Loucy (cell line): ENCODE measurements around the gene GRB14.

Experiments used
- H2AFZ ChIP-seq: fragments of 200-600 bp; sonication (generic); 2 replicates; pipeline ENCODE4 v1.6.0; 2016; ENCODE audit warnings: antibody characterized with exemption, mild to moderate bottlenecking, low read length, moderate library complexity
- H3F3A ChIP-seq: fragments of 200-600 bp; 2 replicates; pipeline ENCODE4 v1.6.0; 2016; ENCODE audit warnings: antibody characterized with exemption, low read depth, mild to moderate bottlenecking
- H3K27me3 ChIP-seq: fragments of 200-600 bp; sonication (generic); 2 replicates; pipeline ENCODE4 v1.6.1; 2014; ENCODE audit warnings: low read length, mild to moderate bottlenecking; ENCODE audit not compliant: insufficient read depth, poor library complexity, severe bottlenecking
- H3K36me3 ChIP-seq: fragments of 200-600 bp; sonication (generic); 2 replicates; pipeline ENCODE4 v1.6.1; 2016; ENCODE audit warnings: low read length; ENCODE audit not compliant: insufficient read depth
- H3K4me1 ChIP-seq: fragments of 200-600 bp; sonication (generic); 2 replicates; pipeline ENCODE4 v1.5.1; 2014; ENCODE audit warnings: low read length, mild to moderate bottlenecking; ENCODE audit not compliant: insufficient read depth, poor library complexity, severe bottlenecking
- H3K4me2 ChIP-seq: fragments of 200-600 bp; sonication (generic); 2 replicates; pipeline ENCODE4 v1.6.0; 2014; ENCODE audit warnings: antibody characterized with exemption, low read length, low read depth, mild to moderate bottlenecking; ENCODE audit not compliant: poor library complexity, severe bottlenecking
- H3K4me3 ChIP-seq: fragments of 200-600 bp; sonication (generic); 2 replicates; pipeline ENCODE4 v1.5.1; 2014; ENCODE audit warnings: low read length, mild to moderate bottlenecking, mixed read lengths; ENCODE audit not compliant: poor library complexity, severe bottlenecking
- H3K79me2 ChIP-seq: fragments of 200-600 bp; sonication (generic); 2 replicates; pipeline ENCODE4 v1.6.1; 2014; ENCODE audit warnings: low read length; ENCODE audit not compliant: insufficient read depth
- H3K9ac ChIP-seq: fragments of 200-600 bp; sonication (generic); 2 replicates; pipeline ENCODE4 v1.6.0; 2014; ENCODE audit warnings: mild to moderate bottlenecking, low read depth, low read length, moderate library complexity; ENCODE audit not compliant: poor library complexity, severe bottlenecking
- H3K9me2 ChIP-seq: fragments of 200-600 bp; sonication (generic); replicated peaks from 2 replicates; pipeline ENCODE4 v1.6.1; 2016; ENCODE audit warnings: low read depth, low read length, mixed read lengths
- H3K9me3 ChIP-seq: fragments of 200-600 bp; sonication (generic); 2 replicates; pipeline ENCODE4 v1.6.1; 2014; ENCODE audit warnings: mild to moderate bottlenecking, antibody characterized with exemption, low read length, low read depth; ENCODE audit not compliant: insufficient read depth
- H4K20me1 ChIP-seq: fragments of 200-600 bp; sonication (generic); 2 replicates; pipeline ENCODE4 v1.6.0; 2014; ENCODE audit warnings: antibody characterized with exemption, low read length, mild to moderate bottlenecking; ENCODE audit not compliant: insufficient read depth, poor library complexity, severe bottlenecking
- EZH2phosphoT487 ChIP-seq: fragments of 200-600 bp; IDR thresholded peaks from 2 replicates; pipeline ENCODE4 v1.6.1; 2018; ENCODE audit warnings: antibody characterized with exemption, mild to moderate bottlenecking, moderate library complexity, borderline replicate concordance
- TF ChIP-seq, protein P1 (sequence below): fragments of 200-600 bp; sonication (generic); conservative IDR thresholded peaks from 2 replicates; pipeline ENCODE4 v1.5.1; 2014; ENCODE audit warnings: mild to moderate bottlenecking, antibody characterized with exemption, low read length

GRB14 gene

DNA sequence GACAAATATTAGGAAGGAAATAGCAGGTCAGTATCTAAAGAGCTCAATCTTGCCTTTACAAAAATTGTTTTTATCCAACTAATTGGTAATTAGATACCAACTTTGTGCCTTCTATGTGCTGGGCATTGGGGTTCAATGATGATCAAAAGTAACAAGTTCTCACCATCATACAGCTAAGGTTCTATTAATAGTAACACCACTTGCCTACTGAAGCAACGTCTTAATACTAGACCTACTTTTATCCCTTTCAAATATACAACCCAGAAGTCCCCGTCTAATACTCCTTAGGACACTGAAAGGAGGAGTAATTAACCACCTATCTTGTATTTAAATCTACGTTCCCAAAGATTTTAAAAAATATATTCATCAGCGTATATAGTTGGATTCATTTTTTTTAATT, 59.3 kb downstream of the GRB14 start:
- H3K36me3 ChIP-seq: no peaks in the 10 kb centered on the region
- no peak overlapping the region for H3K4me3 ChIP-seq
- H4K20me1 ChIP-seq: no peaks in the 10 kb centered on the region
- no peak for TF ChIP-seq EZH2phosphoT487
- TF ChIP-seq, protein P1, sequence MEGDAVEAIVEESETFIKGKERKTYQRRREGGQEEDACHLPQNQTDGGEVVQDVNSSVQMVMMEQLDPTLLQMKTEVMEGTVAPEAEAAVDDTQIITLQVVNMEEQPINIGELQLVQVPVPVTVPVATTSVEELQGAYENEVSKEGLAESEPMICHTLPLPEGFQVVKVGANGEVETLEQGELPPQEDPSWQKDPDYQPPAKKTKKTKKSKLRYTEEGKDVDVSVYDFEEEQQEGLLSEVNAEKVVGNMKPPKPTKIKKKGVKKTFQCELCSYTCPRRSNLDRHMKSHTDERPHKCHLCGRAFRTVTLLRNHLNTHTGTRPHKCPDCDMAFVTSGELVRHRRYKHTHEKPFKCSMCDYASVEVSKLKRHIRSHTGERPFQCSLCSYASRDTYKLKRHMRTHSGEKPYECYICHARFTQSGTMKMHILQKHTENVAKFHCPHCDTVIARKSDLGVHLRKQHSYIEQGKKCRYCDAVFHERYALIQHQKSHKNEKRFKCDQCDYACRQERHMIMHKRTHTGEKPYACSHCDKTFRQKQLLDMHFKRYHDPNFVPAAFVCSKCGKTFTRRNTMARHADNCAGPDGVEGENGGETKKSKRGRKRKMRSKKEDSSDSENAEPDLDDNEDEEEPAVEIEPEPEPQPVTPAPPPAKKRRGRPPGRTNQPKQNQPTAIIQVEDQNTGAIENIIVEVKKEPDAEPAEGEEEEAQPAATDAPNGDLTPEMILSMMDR: no peak
- no peaks in the 10 kb centered on the region for H3K27me3 ChIP-seq
- no peaks in the 10 kb centered on the region for H3K9me3 ChIP-seq
- no peaks in the 10 kb centered on the region for H3K9me2 ChIP-seq
- H3K9ac ChIP-seq: no peak overlapping the region
- H2AFZ ChIP-seq: peak overlapping the region; percentile 70
- peaks cover 10% of the 10 kb centered on the region for H3K4me1 ChIP-seq
- no peaks in the 10 kb centered on the region for H3F3A ChIP-seq
- H3K79me2 ChIP-seq: no peaks in the 10 kb centered on the region
- H3K4me2 ChIP-seq: no peak overlapping the region

DNA sequence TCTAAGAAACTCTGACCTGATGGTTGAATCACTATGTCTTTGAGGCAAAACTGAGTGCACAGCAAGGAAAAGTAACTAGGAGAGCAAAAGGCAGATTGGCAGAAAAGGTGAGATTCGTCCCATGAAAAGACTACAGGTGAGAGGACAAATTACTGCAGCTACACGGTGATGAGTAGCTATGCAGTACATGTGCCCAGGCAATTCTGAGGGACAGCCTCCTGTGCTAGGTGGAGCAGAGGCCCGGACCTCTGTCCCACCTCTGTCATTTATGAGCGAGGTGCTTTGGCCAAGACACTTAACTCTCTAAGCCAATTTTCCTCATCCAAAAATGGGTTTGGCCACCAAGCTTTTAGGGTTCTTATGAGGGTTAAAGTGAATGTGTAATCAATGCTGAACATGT, 59.9 kb downstream of the GRB14 start:
- Histone ChIP-seq H3F3A (no peaks in the 10 kb centered on the region), H3K4me1 (peaks cover 10% of the 10 kb centered on the region), H3K36me3 (no peaks in the 10 kb centered on the region), H3K79me2 (no peaks in the 10 kb centered on the region), H4K20me1 (no peaks in the 10 kb centered on the region), H2AFZ (peak overlapping the region; percentile 54), H3K4me2 (no peak overlapping the region), H3K9me3 (no peaks in the 10 kb centered on the region), H3K4me3 (no peak overlapping the region), H3K27me3 (no peaks in the 10 kb centered on the region), H3K9ac (no peak overlapping the region), H3K9me2 (no peaks in the 10 kb centered on the region)
- TF ChIP-seq, protein P1: no peak
- TF ChIP-seq EZH2phosphoT487: no peak

DNA sequence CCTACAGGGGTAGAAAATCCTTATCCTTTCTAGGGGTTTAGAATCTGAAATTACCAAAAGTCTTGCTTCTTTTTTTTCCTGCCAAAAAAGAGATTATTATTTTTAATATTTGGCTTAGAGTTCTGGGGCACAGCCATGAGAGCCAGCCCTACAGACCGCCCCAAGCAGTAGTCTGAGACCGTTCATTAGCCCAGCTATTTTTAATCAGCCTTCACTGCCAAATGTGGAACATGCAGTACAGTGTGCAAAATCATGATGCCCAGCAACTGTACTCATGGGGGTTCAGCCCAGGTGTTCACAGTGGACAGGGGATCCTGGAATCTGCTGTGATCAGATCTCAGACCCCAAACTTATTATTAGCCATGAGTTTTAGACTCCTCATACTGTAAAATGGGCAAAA, 60.4 kb downstream of the GRB14 start:
- TF ChIP-seq EZH2phosphoT487: no peak
- TF ChIP-seq, protein P1: no peak
- Histone ChIP-seq H4K20me1 (no peaks in the 10 kb centered on the region), H3K79me2 (no peaks in the 10 kb centered on the region), H3K4me2 (no peak overlapping the region), H3K36me3 (no peaks in the 10 kb centered on the region), H2AFZ (0 out of 2 replicates have a peak overlapping the region, but pooled peaks have one; percentile 54), H3K4me3 (no peak overlapping the region), H3K4me1 (peaks cover 10% of the 10 kb centered on the region), H3K9ac (no peak overlapping the region), H3F3A (no peaks in the 10 kb centered on the region), H3K9me2 (no peaks in the 10 kb centered on the region), H3K9me3 (no peaks in the 10 kb centered on the region), H3K27me3 (no peaks in the 10 kb centered on the region)
